Subcutaneous adipose tissue (tissue), 4 donors: ENCODE results near the gene CSNK1G1. TPM values are rescaled to one million over a fixed set of nuclear protein-coding genes. Genes with fewer than 3 reads are reported as not detected.

Source experiments
- total RNA-seq, 4 donors: library from RNA; depleted of rRNA; stranded (reverse); fragments of >200 nt; gene quantifications; one replicate each; pipeline ENCODE4 v1.1.0, GENCODE V29; 2016
- TF ChIP-seq, protein P1 (sequence below): fragments of 450-650 bp; IDR thresholded peaks from one replicate; pipeline ENCODE4 v1.5.1; 2016; ENCODE audit warnings: low read depth, mild to moderate bottlenecking, control low read depth, antibody characterized with exemption, moderate library complexity

Gene CSNK1G1
- total RNA-seq, 4 donors from 2014 or later, result 13.0 to 26.7 (median 16.2) TPM

GRCh38 chr15:64134345-64134829, 221.6 kb downstream of the CSNK1G1 start:
- TF ChIP-seq, protein P1, sequence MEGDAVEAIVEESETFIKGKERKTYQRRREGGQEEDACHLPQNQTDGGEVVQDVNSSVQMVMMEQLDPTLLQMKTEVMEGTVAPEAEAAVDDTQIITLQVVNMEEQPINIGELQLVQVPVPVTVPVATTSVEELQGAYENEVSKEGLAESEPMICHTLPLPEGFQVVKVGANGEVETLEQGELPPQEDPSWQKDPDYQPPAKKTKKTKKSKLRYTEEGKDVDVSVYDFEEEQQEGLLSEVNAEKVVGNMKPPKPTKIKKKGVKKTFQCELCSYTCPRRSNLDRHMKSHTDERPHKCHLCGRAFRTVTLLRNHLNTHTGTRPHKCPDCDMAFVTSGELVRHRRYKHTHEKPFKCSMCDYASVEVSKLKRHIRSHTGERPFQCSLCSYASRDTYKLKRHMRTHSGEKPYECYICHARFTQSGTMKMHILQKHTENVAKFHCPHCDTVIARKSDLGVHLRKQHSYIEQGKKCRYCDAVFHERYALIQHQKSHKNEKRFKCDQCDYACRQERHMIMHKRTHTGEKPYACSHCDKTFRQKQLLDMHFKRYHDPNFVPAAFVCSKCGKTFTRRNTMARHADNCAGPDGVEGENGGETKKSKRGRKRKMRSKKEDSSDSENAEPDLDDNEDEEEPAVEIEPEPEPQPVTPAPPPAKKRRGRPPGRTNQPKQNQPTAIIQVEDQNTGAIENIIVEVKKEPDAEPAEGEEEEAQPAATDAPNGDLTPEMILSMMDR, result no peak

GRCh38 chr15:64133623-64134344, 222.2 kb downstream of the CSNK1G1 start:
- TF ChIP-seq, protein P1, result no peak

- TF ChIP-seq, protein P1, result no peak
These were observed 223.8 kb downstream of the CSNK1G1 start for GRCh38 chr15:64132217-64132616.

DNA sequence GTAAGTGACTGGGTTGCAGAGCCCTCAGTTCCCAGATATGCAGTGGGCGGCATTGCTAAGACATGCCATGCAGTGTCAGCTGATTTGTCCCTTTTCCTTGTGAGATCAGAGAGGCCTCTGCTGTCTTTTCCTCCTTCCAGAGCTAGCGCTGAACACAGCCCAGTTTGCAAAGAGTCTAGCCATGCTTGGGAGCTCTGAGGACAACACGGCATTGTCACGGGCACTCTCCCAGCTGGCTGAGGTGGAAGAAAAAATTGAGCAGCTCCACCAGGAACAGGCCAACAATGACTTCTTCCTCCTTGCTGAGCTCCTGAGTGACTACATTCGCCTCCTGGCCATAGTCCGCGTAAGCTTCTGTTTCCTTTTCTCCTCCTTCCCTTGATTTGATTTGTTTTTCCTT, 224.4 kb downstream of the CSNK1G1 start:
- TF ChIP-seq, protein P1, result no peak

GRCh38 chr15:64130159-64130558, 225.8 kb downstream of the CSNK1G1 start:
- TF ChIP-seq, protein P1, result no peak

DNA sequence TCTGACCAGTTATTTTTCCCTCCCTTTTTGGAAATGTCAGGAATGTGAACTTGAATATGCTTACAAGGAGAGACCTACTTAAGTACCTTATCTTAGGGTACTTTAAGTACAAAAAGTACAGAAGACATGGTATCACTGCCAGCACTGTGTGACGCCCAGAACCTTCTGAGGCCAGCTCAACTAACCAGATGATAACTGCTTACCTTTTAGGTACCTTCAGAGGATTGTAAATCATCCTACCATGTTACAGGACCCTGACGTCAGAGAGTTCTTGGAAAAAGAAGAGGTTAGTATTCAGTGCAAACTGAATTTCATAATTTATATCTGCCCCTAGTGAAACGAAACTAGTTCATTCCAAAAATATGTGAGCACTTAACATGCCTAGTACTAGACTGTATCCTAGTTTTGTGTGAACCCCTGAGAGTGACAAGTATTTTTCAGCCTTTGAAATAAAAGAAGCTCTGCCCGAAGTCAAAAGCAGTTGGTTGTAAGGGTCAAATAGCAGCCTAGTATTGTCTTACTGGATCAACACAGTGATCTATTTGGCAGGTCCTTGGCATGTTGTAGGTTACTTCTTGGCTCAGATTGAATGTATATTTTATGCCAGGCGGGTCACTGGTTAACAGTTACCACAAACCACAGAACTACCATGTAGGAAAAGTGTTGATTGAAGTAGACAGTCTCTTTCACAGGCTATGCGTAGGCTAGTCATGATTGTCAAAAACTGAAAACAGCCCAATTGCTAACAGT, 228.3 kb downstream of the CSNK1G1 start:
- TF ChIP-seq, protein P1, result no peak

DNA sequence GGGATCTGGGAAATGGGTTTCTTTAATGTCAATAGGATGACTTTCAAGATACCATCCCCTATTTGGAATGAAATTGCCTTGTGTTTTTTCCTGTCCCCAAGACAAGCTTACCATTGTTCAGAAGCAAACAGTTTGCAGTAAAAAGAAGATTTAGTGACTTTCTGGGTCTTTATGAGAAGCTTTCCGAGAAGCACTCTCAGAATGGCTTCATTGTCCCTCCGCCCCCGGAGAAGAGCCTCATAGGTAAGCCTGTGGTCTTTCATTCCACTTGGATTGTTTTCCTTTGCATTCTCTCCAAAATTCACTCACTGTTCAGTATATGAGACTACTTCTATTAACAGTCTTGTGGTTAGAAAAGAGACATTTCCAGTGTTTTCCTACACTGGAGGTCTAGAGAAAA, 230.0 kb downstream of the CSNK1G1 start:
- TF ChIP-seq, protein P1, result no peak
